HL-60/S4 treated with retinoic acid at 250 ng/mL for 4 days and 3 days (cell line): ENCODE measurements around the gene ACVR1.
"Not testable (repeated sequence)": the region's sequence is repeated elsewhere in the genome, so short reads cannot be mapped to it uniquely, and the experiment has no call there.

Experiments used
- in situ Hi-C: fragments of 300-500 bp; cut with MboI; formaldehyde crosslinking; loops from 2 replicates; pipeline ENCODE4 v1.7.0; 2022; ENCODE audit warnings: low sequenced_read_pairs

Gene ACVR1

DNA sequence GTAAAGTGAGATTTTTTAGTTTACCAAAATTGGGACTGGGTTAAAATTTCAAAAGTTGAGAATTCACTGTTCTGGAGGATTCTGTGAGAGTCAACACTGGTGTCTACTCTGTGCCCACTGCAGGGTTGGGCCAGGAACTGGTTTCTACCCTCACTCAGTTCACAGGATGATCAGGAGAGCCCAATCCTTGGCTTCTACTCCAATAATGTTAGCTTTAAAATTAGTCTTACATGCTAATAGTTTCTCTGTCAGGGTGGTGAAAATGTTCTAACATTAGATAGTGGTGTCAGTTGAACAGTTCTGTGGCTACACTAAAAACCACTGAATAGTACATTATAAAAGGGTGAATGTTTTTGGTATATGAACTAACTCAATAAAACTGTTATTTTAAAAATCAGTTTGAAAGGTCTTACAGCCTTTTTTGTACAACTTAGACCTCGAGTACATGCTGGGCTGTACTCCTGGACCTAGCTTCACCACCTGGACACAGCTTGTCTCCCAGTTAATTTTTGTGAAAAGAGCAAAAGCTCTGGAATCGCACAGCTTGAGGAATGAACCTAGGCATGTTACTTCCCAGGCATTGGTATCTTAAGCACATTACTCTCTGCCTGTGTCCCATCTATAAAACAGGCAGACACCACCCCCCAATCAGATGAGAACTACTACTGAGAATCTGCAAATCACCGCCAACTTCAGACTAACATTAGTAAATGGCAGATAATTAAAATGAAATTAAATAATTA, 44.4 kb downstream of the ACVR1 start:
- in situ Hi-C loops = no loop called here

DNA sequence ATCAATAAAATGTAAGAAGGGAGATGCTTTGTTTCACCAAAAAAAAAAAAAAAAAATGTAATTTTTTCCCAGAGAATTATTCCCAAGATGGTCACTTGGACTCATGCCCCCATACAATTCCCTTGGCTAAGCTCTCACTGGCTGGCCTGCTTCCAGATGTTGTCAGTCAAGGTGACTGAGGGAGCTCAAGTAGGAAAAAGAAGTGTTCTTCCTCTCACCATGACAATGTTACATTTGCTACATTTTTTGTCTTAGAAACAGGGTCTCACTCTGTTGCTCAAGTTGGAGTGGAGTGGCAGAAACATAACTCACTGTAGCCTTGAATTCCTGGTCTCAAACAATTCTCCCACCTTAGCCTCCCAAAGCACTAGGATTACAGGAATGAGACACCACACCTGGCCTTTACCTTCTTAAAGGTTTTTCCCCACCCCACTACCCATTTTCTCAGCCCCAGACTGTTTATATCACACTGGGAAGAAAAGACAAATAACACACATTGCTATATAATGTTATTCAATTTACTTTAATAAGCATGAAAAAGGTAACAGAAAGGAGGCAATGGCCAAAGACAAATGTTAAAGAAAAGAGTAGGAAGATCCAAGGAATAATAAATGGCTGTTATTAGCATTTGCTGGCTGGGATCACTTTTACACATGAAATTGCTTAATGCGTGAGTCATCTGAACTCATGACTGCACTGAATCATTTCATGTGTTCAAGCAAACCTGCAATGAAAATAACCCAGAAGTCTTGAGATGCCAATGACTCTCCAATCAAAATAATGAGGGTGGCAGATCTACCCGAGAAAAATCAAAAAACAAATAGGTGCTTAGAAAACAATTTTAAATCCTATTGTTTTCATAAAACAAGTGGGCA, 45.2 kb downstream of the ACVR1 start:
- in situ Hi-C loops = no loop called here

DNA sequence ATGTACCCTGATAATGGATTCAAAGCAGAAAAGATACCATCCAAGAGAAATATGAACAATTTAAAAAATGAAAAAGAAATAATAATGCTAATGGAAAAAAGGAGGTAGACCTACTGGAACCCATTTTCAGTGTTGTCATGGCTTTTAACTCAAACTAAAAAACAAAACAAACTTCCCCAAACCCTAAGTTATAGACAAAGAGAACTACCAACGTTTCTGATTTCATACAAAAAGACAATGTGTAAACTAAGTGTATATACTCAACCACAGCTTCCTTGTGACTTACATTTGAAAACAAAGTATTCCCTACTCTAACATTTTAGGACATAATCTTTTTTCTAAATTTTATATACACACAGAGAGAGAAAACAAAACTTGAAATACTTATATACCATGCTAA, 45.9 kb downstream of the ACVR1 start:
- in situ Hi-C loops = no loop called here

DNA sequence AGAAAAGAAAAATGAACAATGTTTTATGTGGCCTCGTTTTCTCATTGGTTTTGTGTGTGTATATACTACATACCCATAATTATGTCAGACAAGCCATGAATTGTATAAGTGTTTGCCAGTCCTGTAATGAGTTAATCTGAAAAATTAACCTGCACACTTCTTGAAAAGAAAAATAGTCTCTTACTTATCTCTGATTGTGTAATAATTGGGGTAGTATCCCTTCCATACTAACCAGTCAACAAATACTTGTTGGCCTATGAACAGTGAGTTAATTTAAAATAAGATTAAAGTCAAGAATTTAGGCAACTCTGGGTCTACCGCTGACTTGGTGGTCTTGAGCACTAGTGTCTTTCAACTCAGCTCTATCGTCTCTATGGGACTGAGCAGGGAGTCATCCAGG, 48.8 kb downstream of the ACVR1 start:
- in situ Hi-C loops = no loop called here

DNA sequence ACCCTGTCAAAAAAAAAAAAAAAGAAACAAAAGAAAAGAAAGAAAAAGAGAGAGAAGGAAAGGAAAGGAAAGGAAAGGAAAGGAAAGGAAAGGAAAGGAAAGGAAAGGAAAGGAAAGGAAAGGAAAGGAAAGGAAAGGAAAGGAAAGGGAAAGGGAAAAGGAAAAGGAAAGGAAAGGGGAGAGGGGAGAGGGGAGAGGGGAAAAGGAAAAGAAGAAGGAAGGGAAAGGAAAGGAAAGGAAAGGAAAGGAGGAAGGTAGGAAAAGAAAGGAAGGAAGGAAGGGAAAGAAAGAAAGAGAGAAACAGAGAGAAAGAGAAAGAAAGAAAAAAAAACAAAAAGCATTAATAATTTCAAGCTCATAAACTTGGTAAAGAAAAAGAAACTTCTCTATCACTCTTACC, 49.5 kb downstream of the ACVR1 start:
- in situ Hi-C loops = not testable (repeated sequence)

DNA sequence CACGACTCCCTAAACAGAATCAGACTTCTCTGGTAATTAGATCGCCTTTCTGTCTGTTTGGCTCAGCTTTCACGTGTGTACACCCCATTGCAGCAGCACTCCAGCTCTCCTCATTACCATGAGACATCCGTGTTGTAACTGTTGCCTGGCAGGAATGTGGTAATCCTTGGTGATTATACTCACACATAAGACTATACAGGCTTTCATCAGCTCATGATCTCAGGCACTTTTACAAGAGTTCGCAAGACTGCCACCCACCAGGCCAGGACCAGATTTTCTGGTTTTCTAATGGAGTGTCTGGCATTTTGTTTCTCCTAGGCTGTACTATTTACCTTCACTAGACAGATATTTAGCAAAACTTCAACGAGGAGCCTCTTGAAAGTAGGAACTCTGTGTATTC, 50.2 kb downstream of the ACVR1 start:
- in situ Hi-C loops = no loop called here

DNA sequence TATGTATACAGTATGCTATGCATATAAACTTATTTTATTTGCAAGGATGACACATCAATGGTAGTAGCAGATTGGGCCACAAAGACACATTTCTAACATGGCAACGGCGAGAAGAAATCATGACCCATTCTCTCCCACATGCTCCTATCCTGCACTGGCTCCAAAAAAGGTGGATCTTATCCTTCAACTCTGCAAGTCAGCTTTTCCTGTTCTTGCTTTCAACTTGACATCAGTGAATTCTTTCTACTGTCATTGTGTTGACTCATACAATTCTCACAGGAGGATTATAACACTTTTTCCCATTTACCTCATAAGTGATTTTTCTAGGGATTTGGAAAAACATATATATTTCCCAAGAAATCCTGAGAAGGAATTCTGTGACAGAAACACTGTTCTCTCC, 53.1 kb downstream of the ACVR1 start:
- in situ Hi-C loops = no loop called here

DNA sequence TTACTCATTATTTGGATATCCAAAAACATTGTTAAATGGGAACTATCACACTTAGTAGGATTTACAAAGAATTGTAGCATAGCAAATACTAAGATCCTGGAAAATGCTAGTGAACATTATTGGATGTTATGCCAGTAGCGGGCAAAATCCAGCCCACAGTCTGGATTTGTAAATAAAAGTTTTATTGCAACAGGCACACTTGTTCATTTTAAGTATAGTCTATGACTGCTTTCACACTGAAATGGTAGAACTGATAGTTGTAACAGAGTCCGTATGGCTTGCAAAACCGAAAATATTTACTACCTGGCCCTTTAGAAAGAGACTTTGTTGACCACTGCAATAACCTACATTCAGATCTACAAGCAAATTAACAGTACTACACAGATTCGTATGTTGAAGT, 53.6 kb downstream of the ACVR1 start:
- in situ Hi-C loops = no loop called here

DNA sequence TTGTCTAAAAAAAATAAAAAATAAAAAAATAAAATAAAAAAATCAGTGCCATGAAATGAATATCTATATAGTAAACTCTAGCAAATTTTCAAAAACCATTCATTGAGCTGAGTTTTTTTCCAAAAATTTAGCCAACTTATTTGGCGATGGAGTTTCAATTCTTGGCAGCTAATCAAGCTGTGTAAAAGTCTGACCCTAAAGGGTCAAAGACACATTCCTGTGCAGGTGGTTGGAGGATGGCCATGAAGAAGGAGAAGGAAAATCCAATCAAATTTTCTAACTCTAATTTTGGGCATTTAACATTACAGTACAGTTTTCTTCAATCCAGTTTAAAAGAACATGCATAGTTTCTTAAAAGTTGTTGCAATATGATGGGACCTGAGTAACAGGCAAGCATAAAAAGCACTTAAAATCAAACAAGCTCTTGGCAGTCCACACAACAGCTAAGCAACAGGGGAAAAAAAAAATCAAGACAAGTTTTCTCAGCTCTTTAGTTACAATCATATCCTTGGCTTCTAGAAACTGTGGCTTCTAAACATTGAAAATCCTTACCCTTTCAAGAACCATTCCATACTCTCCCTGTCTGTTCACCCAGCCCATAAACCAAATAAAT, 54.5 kb downstream of the ACVR1 start:
- in situ Hi-C loops = no loop called here

DNA sequence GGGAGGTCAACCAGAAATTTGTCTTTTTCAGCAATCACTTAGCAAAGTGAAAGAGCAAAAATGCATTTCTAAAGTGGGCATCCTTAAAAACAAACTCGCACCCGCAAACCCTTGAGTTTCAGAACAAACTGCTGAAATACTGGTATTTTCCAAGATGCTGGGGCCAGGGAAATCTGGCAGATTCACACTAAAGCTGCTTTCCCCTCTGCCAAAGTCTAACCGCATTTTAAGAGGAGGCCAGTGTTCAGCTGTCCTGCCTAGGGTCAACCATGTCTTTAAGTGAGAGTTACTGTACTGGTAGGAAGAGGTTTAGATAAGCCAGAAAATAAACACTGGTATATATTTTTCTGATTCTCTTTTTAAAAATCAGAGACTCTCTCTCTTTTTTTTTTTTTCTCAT, 55.9 kb downstream of the ACVR1 start:
- in situ Hi-C loops = no loop called here

DNA sequence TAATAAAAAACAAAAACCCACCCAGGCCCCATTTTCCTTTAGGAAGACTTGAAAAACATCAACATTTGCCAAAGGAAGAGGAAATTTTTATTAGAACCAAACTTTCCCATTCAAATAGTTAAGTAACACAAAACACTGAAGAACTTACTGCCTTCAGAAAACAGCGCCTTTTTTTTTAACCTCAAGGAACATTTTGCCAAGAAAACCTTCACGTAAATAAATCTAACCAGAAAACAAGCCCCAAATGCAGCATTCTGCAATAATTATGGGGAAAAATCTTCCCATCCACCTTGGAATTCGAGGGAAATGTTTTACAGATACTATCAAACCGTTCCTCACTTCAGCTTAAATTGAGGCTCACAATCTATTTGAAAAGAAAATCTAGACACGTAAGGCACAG, 56.4 kb downstream of the ACVR1 start:
- in situ Hi-C loops = no loop called here

DNA sequence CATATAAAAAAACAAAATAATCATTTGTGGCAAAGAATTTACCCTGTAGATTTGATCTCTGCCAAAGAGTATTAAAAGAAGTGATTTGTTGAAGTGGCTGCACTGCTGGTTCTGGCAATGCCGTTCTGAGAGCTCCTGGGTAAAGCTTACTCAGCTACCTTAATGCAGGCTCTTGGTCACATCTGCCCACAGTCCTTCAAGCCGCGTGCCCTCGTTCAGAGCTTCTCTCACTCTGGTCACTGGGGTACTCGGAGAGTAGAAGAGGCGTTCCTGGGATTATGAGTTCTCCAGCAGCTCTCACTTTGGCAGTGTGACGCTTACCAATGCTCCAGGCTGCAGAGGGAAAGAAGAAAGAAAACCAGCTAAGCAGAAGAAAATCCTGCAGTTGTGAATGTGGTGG, 57.9 kb downstream of the ACVR1 start:
- in situ Hi-C loops = no loop called here

DNA sequence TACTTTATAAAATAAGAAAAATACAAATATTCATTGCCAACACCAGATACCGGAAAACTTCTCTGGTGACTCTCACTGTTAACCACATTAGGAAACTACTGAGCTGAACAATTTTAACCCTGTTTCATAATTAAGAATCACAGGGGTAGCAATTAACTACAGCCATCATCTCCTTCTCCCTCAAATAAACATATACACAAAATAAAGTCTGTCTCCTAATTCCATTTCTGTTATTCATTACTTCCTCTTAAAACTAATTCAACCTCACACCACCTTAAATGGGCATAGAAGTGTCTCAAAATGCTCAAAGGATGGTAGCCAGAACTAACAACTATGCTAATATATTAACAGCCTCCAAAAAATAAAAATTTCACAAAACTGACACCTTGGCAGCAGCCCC, 60.7 kb downstream of the ACVR1 start:
- in situ Hi-C loops = no loop called here

DNA sequence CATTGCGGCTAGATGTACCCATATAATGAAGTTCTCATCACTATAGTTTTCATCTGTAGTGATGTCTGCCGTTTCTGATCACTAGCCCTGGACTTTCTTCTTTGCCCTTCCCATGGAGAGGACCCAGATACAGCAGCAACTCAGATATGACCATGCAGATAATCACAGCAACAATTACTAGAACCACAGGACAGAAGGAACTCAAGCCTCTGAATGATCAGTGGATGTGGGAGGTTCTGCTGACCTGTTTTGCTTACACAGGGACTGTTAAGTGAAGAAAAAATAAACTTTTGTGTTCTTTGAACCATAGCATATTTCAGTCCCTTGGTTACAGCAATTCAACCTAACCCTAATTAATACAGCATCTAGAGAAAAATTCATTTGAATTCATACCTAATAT, 62.7 kb downstream of the ACVR1 start:
- in situ Hi-C loops = no loop called here

DNA sequence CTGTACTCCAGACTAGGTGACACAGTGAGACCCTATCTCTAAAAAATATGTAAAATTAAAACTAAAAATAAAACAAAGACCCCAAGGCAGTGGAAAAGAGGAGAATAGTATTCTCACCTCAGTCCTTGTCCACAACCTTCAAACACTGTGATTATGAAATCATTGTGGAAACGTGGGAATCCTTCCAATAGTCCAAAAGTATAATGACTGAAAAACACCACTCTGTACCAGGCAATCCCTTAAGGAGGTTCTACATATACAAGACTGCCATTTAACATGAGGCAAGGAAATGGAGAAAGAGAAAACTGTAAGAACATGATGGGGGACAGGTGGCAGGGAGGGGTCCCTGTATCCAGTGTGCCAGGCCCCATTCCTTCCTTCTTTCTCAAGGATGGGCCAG, 66.1 kb downstream of the ACVR1 start:
- in situ Hi-C loops = no loop called here

DNA sequence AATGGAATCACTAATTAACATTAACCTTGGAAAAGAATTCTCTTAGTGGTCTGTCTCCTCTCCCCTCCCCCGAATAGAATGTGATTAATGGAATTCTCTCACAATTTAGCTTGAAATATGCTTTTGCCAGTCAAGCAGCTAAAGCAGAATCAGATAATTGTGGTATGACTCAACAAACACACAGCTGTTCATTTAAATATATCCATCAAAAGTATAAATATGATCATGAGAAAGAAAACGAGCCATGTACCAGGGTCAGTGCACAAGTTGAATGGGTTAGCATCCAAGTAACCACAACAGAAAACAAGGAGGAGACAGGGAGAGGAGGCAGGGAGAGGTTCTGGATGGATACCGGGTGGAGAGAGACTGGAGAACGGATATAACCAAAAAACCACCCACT, 66.9 kb downstream of the ACVR1 start:
- in situ Hi-C loops = no loop called here

DNA sequence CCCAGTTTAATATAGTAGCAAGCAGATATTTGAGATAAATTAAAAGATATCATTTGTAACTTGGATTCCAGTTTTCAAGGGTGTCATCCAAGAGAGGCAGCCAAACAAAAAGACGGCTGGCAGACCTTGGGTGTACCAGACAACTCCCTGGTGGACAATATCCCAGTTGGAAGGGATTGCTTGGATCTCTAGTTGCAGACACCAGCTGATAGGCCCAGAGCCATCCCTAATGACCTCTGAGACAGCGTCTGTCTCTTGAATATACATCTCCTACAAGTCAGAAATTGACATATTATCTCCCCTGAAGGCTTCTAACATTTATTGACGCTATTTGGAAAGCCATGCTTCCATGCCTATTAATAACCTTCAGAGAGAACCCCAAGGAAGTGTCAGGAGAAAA, 67.7 kb downstream of the ACVR1 start:
- in situ Hi-C loops = no loop called here

DNA sequence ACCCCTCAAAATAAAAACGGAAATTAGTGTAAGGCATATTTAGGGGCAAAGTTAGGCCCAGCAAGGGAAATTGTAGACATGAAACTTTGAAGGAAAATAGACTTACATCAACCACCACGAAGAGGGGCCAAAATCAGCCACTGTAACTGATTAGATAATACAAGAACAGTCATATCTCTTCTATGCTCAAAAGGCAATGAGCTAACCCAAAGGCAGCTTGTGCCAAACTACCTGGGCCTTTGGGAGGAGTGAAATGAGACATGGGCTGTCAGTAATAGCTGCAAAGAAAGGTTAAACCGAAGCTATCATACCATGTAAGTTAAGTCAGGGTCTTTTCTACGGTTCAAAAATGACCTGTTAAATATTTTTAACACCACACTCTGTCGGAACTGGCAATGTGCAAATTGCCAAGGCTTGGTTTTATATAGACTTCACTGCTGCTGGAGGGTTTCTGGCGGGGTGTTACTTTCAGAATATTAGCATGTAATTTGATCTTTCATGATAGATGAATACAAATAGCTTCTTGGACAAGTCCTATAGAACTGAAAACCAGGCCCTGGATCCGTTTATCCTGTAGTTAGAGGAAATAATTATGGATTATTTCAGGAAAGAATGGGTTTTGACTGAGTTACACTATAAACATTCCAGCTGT, 69.6 kb downstream of the ACVR1 start:
- in situ Hi-C loops = no loop called here

DNA sequence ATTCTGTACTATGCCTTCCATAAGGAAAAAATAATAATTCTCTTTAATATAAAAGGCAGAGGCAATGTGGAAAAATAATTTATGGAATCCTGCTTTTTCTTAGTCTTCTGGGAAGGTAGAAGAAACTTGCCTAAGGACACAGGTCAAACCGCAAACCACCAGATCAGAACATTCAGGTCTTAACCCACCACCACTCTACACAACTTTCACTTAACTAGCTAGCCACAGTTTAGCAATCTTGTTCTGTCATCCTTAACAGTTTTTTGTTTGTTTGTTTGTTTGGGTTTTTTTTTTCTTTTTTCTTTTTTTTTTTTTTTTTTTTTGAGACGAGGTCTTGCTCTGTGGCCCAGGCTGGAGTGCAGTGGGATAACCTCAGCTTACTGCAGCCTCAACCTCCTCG, 70.6 kb downstream of the ACVR1 start:
- in situ Hi-C loops = no loop called here

DNA sequence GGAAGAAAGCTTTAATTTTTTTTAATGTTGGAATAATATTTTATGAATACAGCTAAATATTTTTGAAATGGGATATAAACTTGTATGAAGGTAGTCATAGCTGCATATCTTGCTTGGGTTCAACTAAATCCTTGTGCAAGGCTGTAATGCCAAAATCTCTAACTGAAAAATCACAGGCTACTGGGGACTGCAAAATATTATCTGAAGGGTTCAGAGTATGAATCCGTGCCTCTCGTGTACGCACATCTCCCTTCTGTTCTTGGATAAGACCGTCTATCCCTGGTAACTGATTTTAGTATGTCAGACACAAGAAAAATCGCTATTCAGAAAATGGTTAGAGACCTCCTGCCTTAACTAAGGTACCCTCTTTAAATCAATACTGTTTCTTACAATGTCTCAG, 71.8 kb downstream of the ACVR1 start:
- in situ Hi-C loops = no loop called here

DNA sequence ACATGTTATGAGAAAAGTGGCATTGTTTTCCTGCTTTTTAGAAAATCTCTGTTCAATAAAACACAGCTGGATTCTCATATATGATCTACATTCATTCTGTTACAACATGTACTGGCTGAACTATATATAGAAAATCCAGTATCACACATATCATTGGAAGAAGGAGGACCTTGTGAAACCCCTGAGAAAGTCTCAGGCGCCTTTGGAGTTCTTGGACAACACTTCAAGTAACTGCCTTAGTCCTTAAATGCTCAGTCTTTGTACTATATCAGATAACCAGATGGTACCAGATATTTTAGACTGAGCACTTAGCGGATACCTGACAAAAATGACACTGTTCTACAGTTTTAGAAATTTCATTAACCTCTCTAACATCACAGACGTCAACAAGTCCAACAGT, 72.2 kb downstream of the ACVR1 start:
- in situ Hi-C loops = no loop called here

DNA sequence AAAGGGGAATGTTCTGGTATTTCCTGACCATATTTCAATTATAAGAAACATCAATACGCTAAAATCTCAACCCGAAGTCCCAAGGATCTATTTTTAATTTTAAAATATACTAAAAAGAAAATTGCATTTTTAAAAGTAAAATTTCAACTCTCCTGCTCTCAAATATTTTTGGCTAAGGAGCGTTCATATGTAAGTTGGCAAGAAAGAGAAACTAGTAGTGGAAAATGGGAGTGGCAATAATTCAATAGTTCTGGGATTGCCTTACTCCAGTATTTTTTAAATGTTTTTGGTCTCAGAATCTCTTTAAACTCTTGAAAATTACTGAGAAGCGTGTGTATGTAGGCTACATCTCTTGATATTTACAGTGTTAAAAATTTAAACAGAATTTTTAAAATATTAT, 72.7 kb downstream of the ACVR1 start:
- in situ Hi-C loops = no loop called here
